Activated CD8-positive, alpha-beta memory T cell treated with anti-CD3 and anti-CD28 coated beads for 1 hour (primary cell): ENCODE results near the gene POMZP3.
A peak's percentile ranks its signal among the peaks of the same experiment; 100 is the strongest.
"Not testable (repeated sequence)": the region's sequence is repeated elsewhere in the genome, so short reads cannot be mapped to it uniquely, and the experiment has no call there.

ENCODE experiments used
- DNase-seq, 2 donors: peaks; one replicate each; pipeline ENCODE4 v3.0.0-alpha.2; 2020; ENCODE audit warnings: low read depth in 1 of 2; ENCODE audit errors: extremely low read depth in 1 of 2

The POMZP3 gene

GRCh38 chr7:76626989-76627642 is at the start of gene POMZP3:
POMZP3 (minus strand) TSS chr7:76627279; CDS start chr7:76626064, 1,215 bp downstream.
- DNase-seq: not testable (repeated sequence)

- not testable (repeated sequence) for DNase-seq
Measured at GRCh38 chr7:76675783-76676182, 48.7 kb upstream of the POMZP3 start.

GRCh38 chr7:76673346-76673745 is 46.3 kb upstream of the POMZP3 start:
- not testable (repeated sequence) for DNase-seq

- not testable (repeated sequence) for DNase-seq
Measured at GRCh38 chr7:76659212-76659611, 32.1 kb upstream of the POMZP3 start.

- not testable (repeated sequence) for DNase-seq
Measured at GRCh38 chr7:76656425-76656824, 29.3 kb upstream of the POMZP3 start.

- not testable (repeated sequence) for DNase-seq
Measured at GRCh38 chr7:76642620-76643019, 15.5 kb upstream of the POMZP3 start.

GRCh38 chr7:76637061-76637691 is 10.1 kb upstream of the POMZP3 start:
- not testable (repeated sequence) for DNase-seq

GRCh38 chr7:76626581-76626980 is 498 bp downstream of the POMZP3 start:
- DNase-seq: not testable (repeated sequence)

- not testable (repeated sequence) for DNase-seq
Measured at GRCh38 chr7:76619439-76620190, 7.5 kb downstream of the POMZP3 start.

GRCh38 chr7:76613783-76614182 is 13.3 kb downstream of the POMZP3 start:
- DNase-seq: not testable (repeated sequence)

- not testable (repeated sequence) for DNase-seq
Measured at GRCh38 chr7:76612232-76612631, 14.8 kb downstream of the POMZP3 start.

GRCh38 chr7:76609864-76610263 is 17.2 kb downstream of the POMZP3 start:
- not testable (repeated sequence) for DNase-seq

GRCh38 chr7:76608469-76608868 is 18.6 kb downstream of the POMZP3 start:
- not testable (repeated sequence) for DNase-seq

GRCh38 chr7:76606027-76606426 is 21.1 kb downstream of the POMZP3 start:
- peak; percentile 15 to 19 for DNase-seq

GRCh38 chr7:76600650-76601049 is 26.4 kb downstream of the POMZP3 start:
- DNase-seq: not testable (repeated sequence)

GRCh38 chr7:76600116-76600482 is 27.0 kb downstream of the POMZP3 start:
- DNase-seq: not testable (repeated sequence)

GRCh38 chr7:76598590-76599264 is 28.4 kb downstream of the POMZP3 start:
- DNase-seq: not testable (repeated sequence)

GRCh38 chr7:76597288-76597687 is 29.8 kb downstream of the POMZP3 start:
- not testable (repeated sequence) for DNase-seq

GRCh38 chr7:76592694-76593093 is 34.4 kb downstream of the POMZP3 start:
- DNase-seq: not testable (repeated sequence)

- not testable (repeated sequence) for DNase-seq
Measured at GRCh38 chr7:76591602-76592304, 35.3 kb downstream of the POMZP3 start.
